ENCODE results near the gene SSH3. TPM values are rescaled to one million over a fixed set of nuclear protein-coding genes. Genes with fewer than 3 reads are reported as not detected.
A peak's percentile ranks its signal among the peaks of the same experiment; 100 is the strongest.

Gene SSH3
- total and polyA plus RNA-seq, 4 donors: 7.1 to 21.5 (median 14.5) TPM

- peak overlapping the region; percentile 69 for H3K4me3 ChIP-seq (ENCODE audit: low read depth, low read length)
- DNase-seq (ENCODE audit: low read depth in 4 of 6, low spot score in 6 of 6): no peak
- peaks cover 53% of the 10 kb centered on the region for H3K4me1 ChIP-seq (ENCODE audit: control insufficient read depth, insufficient read depth, low read length)
- H3K27me3 ChIP-seq (ENCODE audit: control insufficient read depth, insufficient read depth, low read length): no peaks in the 10 kb centered on the region
- peaks cover 74% of the 10 kb centered on the region for H3K36me3 ChIP-seq (ENCODE audit: control insufficient read depth, insufficient read depth, low read length)
- H3K9me3 ChIP-seq (ENCODE audit: control insufficient read depth, insufficient read depth, low read length): no peaks in the 10 kb centered on the region
- WGBS (ENCODE audit: insufficient coverage): 83% methylated on average over 14 of the region's 14 CpGs
- peak overlapping the region; percentile 96 for H3K27ac ChIP-seq (ENCODE audit: low read depth, low read length)
These were observed 15.8 kb upstream of the SSH3 start for GRCh38 chr11:67287355-67288197.

DNA sequence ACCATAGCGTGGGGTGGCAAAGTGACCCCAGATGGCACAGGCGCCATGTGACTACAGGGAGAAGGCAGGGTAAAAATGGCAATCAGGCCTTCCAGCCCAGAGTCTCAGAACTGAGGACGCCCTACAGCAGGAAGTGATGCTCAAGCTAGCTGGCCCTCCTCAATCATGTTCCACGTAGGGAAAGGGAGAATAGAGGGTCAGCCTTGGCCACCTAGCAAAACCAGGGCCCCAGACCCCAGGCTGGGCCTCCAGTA lies 15.2 kb upstream of the SSH3 start:
- peaks cover 53% of the 10 kb centered on the region for H3K4me1 ChIP-seq (ENCODE audit: control insufficient read depth, insufficient read depth, low read length)
- peaks cover 69% of the 10 kb centered on the region for H3K36me3 ChIP-seq (ENCODE audit: control insufficient read depth, insufficient read depth, low read length)
- DNase-seq (ENCODE audit: low read depth in 4 of 6, low spot score in 6 of 6): no peak
- 37% methylated on average over 4 of the region's 4 CpGs for WGBS (ENCODE audit: insufficient coverage)
- peak overlapping the region; percentile 69 for H3K4me3 ChIP-seq (ENCODE audit: low read depth, low read length)
- peak overlapping the region; percentile 96 for H3K27ac ChIP-seq (ENCODE audit: low read depth, low read length)
- no peaks in the 10 kb centered on the region for H3K9me3 ChIP-seq (ENCODE audit: control insufficient read depth, insufficient read depth, low read length)
- H3K27me3 ChIP-seq (ENCODE audit: control insufficient read depth, insufficient read depth, low read length): no peaks in the 10 kb centered on the region

DNA sequence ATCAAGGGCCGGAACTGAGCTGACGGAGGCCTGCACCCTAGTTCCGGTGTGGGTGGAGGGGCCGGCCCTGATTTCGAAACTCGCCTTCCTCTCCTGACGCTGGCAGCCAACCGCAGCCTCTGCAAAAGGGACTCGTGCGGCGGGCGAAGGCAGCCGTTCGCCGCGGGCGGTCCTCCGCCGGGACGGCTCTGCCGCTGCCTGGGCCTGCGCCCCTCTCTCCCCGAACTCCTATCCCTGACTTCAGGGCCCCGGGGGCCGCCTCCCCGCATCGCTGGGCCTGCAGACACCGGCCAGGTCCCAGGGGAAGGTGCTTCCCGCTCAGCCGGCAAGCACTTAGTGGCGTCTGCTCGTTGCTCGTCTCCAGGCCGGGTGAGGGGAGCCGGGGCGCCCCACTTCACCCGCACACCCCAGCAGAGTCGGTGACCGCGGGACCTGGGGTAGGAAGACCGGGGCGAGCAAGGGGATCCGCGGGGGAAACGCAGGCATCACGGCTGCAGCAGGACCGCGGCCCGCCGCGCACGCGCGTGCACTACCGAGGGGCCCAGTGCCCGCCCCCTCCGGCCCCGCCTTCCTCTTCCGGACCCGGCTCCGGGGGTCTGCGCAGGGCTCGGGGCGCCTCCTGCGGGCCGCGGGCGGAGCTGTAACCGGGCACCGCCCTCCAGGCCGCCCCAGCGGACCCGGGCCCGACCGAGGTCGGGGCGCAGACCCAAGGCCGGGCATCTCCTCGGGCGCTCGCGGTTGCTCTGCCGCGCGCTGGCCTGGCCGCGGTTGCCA lies 14.7 kb upstream of the SSH3 start:
- no peaks in the 10 kb centered on the region for H3K9me3 ChIP-seq (ENCODE audit: control insufficient read depth, insufficient read depth, low read length)
- peak overlapping the region; percentile 69 for H3K4me3 ChIP-seq (ENCODE audit: low read depth, low read length)
- peaks cover 53% of the 10 kb centered on the region for H3K4me1 ChIP-seq (ENCODE audit: control insufficient read depth, insufficient read depth, low read length)
- under 1% methylated on average over 87 of the region's 87 CpGs for WGBS (ENCODE audit: insufficient coverage)
- peak overlapping the region; percentile 96 for H3K27ac ChIP-seq (ENCODE audit: low read depth, low read length)
- H3K27me3 ChIP-seq (ENCODE audit: control insufficient read depth, insufficient read depth, low read length): no peaks in the 10 kb centered on the region
- H3K36me3 ChIP-seq (ENCODE audit: control insufficient read depth, insufficient read depth, low read length): peaks cover 63% of the 10 kb centered on the region
- DNase-seq (ENCODE audit: low read depth in 4 of 6, low spot score in 6 of 6): peak; percentile 65 to 96 (median 81)

DNA sequence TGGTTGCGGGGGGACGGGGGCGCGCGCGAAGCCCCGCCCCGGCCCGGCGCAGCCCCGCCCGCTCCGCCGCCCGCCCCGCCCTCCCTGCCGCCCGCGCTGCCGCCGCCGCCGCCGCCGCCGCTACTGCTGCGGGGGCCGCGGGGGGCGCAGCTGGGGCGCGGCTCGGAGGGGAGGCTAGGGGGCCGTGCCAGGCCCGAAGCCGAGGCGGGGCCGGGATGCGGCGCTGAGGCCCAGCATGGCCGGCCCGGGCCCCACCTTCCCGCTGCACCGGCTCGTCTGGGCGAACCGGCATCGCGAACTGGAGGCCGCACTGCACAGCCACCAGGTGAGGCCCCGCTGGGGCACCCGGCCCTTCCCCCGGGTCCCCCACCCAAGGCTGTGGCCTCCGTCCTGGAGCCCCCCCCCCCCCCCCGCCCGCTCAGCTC lies 14.1 kb upstream of the SSH3 start, which contains the start of gene ANKRD13D:
Gene ANKRD13D, plus strand, starts transcription at position 78 of the 425 bp plus-strand sequence. Its CDS starts 158 bp downstream, at position 236.
- Histone ChIP-seq H3K27ac (ENCODE audit: low read depth, low read length) (peak within 1 kb of the TSS; percentile 96), H3K4me1 (ENCODE audit: control insufficient read depth, insufficient read depth, low read length) (peaks cover 53% of the 10 kb centered on the region), H3K36me3 (ENCODE audit: control insufficient read depth, insufficient read depth, low read length) (peaks cover 57% of the 10 kb centered on the region), H3K27me3 (ENCODE audit: control insufficient read depth, insufficient read depth, low read length) (no peaks in the 10 kb centered on the region), H3K4me3 (ENCODE audit: low read depth, low read length) (peak within 1 kb of the TSS; percentile 69), H3K9me3 (ENCODE audit: control insufficient read depth, insufficient read depth, low read length) (no peaks in the 10 kb centered on the region)
- no peak for DNase-seq (ENCODE audit: low read depth in 4 of 6, low spot score in 6 of 6)
- WGBS (ENCODE audit: insufficient coverage): 0% methylated on average over 50 of the region's 56 CpGs

- H3K9me3 ChIP-seq (ENCODE audit: control insufficient read depth, insufficient read depth, low read length): no peaks in the 10 kb centered on the region
- H3K36me3 ChIP-seq (ENCODE audit: control insufficient read depth, insufficient read depth, low read length): peaks cover 54% of the 10 kb centered on the region
- peak overlapping the region; percentile 25 for H3K27ac ChIP-seq (ENCODE audit: low read depth, low read length)
- peaks cover 53% of the 10 kb centered on the region for H3K4me1 ChIP-seq (ENCODE audit: control insufficient read depth, insufficient read depth, low read length)
- DNase-seq (ENCODE audit: low read depth in 4 of 6, low spot score in 6 of 6): peak in 1 of 6 donors; percentile 41
- peak overlapping the region; percentile 68 for H3K4me3 ChIP-seq (ENCODE audit: low read depth, low read length)
- H3K27me3 ChIP-seq (ENCODE audit: control insufficient read depth, insufficient read depth, low read length): no peaks in the 10 kb centered on the region
- WGBS (ENCODE audit: insufficient coverage): 23% methylated on average over 36 of the region's 36 CpGs
These were observed 13.5 kb upstream of the SSH3 start for GRCh38 chr11:67289651-67290479.

- DNase-seq (ENCODE audit: low read depth in 4 of 6, low spot score in 6 of 6): no peak
- Histone ChIP-seq H3K4me3 (ENCODE audit: low read depth, low read length) (no peak overlapping the region), H3K27ac (ENCODE audit: low read depth, low read length) (no peak overlapping the region), H3K9me3 (ENCODE audit: control insufficient read depth, insufficient read depth, low read length) (no peaks in the 10 kb centered on the region), H3K36me3 (ENCODE audit: control insufficient read depth, insufficient read depth, low read length) (peaks cover 50% of the 10 kb centered on the region), H3K27me3 (ENCODE audit: control insufficient read depth, insufficient read depth, low read length) (no peaks in the 10 kb centered on the region), H3K4me1 (ENCODE audit: control insufficient read depth, insufficient read depth, low read length) (peaks cover 52% of the 10 kb centered on the region)
- 89% methylated on average over 7 of the region's 7 CpGs for WGBS (ENCODE audit: insufficient coverage)
These were observed 12.5 kb upstream of the SSH3 start for GRCh38 chr11:67290801-67291200.

- WGBS (ENCODE audit: insufficient coverage): 91% methylated on average over 32 of the region's 33 CpGs
- H3K36me3 ChIP-seq (ENCODE audit: control insufficient read depth, insufficient read depth, low read length): peaks cover 44% of the 10 kb centered on the region
- peaks cover 3% of the 10 kb centered on the region for H3K9me3 ChIP-seq (ENCODE audit: control insufficient read depth, insufficient read depth, low read length)
- peaks cover 46% of the 10 kb centered on the region for H3K4me1 ChIP-seq (ENCODE audit: control insufficient read depth, insufficient read depth, low read length)
- no peaks in the 10 kb centered on the region for H3K27me3 ChIP-seq (ENCODE audit: control insufficient read depth, insufficient read depth, low read length)
- DNase-seq (ENCODE audit: low read depth in 4 of 6, low spot score in 6 of 6): no peak
- no peak overlapping the region for H3K4me3 ChIP-seq (ENCODE audit: low read depth, low read length)
- H3K27ac ChIP-seq (ENCODE audit: low read depth, low read length): no peak overlapping the region
These were observed 11.6 kb upstream of the SSH3 start for GRCh38 chr11:67291481-67292381.

DNA sequence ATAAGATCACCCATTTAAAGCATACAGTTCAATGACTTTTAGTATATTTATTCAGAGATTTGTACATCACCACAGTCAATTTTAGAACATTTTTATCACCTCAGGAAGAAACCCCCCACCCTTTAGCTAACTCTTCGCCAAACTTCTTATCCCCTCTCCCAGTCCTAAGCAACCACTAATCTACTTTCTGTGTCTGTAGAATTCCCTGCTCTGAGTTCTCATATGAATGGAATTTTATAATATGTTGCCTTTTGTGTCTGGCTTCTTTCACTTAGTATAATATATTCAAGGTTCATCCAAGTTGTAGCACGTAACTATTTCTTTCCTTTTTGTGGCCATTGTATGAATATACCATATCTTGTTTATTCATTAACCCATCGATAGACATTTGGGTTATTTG lies 10.7 kb upstream of the SSH3 start:
- Histone ChIP-seq H3K36me3 (ENCODE audit: control insufficient read depth, insufficient read depth, low read length) (peaks cover 45% of the 10 kb centered on the region), H3K4me3 (ENCODE audit: low read depth, low read length) (no peak overlapping the region), H3K9me3 (ENCODE audit: control insufficient read depth, insufficient read depth, low read length) (peaks cover 3% of the 10 kb centered on the region), H3K4me1 (ENCODE audit: control insufficient read depth, insufficient read depth, low read length) (peaks cover 37% of the 10 kb centered on the region), H3K27me3 (ENCODE audit: control insufficient read depth, insufficient read depth, low read length) (no peaks in the 10 kb centered on the region), H3K27ac (ENCODE audit: low read depth, low read length) (no peak overlapping the region)
- DNase-seq (ENCODE audit: low read depth in 4 of 6, low spot score in 6 of 6): no peak
- no CpG with 5 or more reads among the region's 3 CpGs for WGBS (ENCODE audit: insufficient coverage)
